GM10847 (cell line): ENCODE measurements around the gene CABLES1.

ENCODE experiments used
- POLR2A ChIP-seq: IDR thresholded peaks from 2 replicates; pipeline ENCODE4 v1.6.1; 2011; ENCODE audit not compliant: insufficient read length; ENCODE audit errors: extremely low read depth

CABLES1 gene

DNA sequence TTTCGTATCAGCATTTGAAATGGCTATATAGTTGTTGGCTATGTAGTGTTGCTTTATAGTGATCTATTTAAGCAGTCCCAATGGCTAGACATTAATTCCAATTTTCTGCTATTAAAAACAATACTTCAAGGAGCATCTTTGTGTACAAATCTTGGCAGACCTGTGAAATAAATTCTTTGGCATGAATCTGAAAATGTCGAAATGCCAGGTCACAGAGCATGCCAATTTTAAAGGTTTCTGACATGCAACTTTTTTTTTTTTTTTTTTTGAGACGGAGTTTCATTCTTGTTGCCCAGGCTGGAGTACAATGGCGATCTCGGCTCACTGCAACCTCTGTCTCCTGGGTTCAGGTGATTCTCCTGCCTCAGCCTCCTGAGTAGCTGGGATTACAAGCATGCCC lies 26.8 kb upstream of the CABLES1 start:
- TF ChIP-seq POLR2A, result no peak

- no peak for TF ChIP-seq POLR2A
These were observed 21.7 kb upstream of the CABLES1 start for GRCh38 chr18:23113576-23113975.

DNA sequence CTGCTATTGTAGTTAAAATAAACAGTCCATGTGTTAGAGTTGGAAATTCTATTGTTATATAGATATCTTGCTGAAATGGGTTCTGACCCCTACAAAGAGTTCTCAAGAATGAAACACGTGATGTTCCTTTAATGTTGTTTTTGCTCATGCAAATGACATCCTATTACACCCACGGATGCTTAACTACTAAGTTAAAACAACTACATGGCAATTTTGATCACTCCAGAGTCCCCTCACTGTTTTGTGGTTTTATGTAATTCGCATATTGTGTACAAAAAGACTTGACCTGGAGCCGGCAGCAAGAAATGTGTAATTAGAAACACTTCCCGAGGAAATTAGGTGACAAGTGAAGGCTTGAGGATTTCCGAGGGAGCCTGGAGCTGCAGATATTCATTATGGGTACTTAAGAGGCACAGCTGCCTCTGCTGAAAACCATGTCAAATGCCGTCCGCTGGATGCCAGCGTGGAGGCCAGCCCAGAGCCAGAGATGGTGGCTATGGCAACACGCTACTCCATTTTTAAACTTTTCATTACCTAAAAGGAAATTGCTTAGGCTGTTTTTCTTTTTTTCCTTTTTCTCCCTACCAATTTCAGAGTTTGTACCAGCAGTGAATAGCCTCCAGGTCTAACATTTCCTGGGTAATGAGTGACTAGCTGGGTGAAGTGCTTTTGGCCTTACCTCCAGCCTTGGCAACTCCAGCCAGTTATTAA lies 21.0 kb upstream of the CABLES1 start:
- TF ChIP-seq POLR2A, result no peak

- TF ChIP-seq POLR2A, result no peak
These were observed 20.4 kb upstream of the CABLES1 start for GRCh38 chr18:23114911-23115310.

GRCh38 chr18:23115683-23116096 lies 19.6 kb upstream of the CABLES1 start:
- TF ChIP-seq POLR2A, result no peak

- no peak for TF ChIP-seq POLR2A
These were observed 14.2 kb upstream of the CABLES1 start for GRCh38 chr18:23121133-23121532.

- TF ChIP-seq POLR2A, result no peak
These were observed 12.7 kb upstream of the CABLES1 start for GRCh38 chr18:23122334-23123229.

DNA sequence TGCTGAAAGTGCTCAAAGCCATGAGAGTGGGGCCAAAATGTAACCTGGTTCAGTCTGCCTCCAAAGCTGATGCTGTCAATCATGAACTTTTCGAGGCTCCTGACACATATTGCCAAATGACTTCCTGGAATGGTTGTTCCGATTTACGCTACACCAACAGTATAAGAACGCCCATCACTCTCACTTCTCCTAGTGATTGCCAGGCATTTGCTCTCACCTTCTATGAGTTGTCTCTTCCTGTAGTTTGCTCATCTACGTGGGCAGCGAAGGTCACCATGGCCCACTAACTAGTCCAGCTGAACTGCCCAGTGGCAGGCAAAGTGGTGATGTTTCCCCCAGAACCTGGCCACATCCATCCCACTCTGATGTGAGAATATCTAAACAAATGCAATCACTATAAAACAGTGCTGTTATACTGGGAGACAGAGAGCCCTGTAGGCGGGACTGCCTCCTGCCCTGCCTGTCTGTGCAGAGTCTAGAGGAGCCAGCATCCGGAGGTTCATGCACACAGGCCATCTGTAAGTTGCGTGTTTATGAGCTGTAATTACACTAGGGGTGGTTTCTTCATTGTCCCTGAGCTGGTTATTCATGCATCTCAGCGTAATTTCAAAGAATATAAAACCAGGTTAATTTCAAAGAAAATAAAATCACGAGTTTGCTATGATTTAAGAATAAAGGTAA lies 8.8 kb upstream of the CABLES1 start:
- no peak for TF ChIP-seq POLR2A

- no peak for TF ChIP-seq POLR2A
These were observed 8.2 kb upstream of the CABLES1 start for GRCh38 chr18:23127090-23127489.

DNA sequence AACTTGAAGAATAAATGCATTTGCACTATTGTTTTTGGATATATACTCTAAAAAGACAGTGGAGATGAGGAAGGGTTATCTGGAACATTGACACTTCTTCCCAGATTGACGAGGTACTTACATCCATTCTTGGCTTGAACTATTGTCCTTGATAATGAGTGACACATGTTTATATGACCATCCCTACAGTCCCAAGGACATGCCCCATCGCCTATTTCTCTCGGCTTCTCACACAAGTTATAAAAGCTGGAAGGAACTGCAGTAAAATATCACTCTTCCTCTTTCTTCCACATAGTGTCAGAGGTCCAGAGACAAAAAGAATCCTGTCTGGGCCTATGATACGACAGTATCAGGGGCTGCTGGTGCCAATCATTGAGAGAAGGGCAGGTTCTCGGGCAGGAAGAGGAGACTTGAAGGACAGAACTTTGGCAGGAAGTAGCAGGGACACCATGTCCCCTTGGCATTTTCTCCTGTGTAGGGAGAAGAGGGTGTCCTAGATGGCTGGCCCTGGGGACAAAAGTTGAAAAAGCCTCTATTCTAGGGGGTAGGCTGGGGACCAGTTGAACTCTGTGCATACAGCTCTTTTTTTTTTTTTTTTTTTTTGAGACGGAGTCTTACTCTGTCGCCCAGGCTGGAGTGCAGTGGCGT lies 5.8 kb upstream of the CABLES1 start:
- TF ChIP-seq POLR2A, result no peak

DNA sequence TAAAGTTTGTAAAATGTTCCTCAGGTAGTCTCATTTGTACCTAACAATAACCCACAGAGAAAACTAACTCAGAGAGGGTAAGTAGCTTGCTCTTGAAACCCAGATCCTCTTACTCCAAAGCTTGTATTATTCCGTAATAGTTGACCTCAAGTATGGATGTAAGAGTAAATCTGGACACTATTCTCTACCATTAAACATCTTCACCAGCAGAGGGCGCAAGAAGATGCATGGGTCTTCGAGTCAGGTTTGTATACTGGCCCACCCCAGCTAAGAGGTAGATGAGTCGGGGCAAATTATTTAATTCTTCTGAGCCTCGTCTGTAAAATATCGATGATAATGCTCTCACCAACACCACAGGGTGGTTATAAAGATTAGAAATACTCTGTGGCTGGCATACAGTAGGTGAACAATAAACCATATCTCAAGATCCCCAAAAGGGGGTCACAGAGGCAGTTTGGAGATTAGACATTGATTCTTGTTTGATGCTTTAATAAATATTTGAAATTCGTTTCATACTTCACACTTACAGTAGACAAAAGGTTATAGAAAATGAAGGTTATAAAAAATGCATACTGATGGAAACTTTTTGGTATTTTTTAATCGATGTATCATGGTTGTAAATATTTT lies 3.5 kb upstream of the CABLES1 start:
- no peak for TF ChIP-seq POLR2A

DNA sequence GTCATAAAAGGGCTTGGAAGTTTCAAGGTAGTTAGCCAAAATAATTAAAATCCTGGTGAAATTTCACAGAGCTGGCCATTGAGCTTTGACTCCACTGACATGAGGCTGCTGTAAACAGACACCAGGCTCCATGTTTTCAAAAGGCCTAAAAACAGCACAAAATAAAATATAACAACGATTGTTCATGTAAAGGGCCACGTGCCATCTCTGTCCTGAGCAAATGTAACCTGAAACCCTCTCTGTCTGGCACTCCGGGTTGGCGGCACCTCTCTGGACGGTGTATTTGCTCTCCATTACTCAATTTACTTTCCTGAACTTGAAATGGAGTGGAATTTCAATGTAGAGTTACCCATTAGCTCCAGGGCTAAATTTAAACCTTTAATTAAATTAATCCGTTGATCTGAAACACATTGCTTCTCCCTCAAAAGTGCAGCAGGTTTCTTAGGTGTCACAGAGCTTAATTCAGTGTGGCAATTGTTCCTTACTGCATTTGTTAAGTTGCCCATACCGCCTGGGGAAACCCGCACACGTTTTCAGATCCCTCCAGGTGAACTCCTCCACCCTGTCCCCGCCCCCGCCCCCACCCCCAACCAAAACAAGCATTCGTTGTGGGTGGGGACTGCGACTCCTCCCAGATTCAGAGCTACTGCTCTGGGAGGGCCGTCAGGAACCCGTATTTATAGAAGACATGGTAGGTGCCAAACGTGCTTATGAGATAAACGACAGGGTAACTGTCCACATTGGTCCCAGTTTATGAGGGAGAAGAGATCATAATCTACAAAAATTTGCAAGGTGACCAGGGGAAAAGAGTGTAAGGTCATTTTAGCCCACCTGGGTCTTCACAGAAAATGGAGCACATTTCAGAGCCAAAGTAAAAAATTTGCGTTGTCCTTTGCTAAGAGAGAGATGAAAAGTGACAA lies 1.2 kb upstream of the CABLES1 start:
- peak; percentile 63 for TF ChIP-seq POLR2A

- no peak for TF ChIP-seq POLR2A
These were observed 453 bp downstream of the CABLES1 start for GRCh38 chr18:23135550-23136325.
